Stimulated activated CD4-positive, alpha-beta T cell treated with anti-CD3 and anti-CD28 coated beads, Interleukin-1b, Interleukin-23, amount 100 ng/mL, for 4 hours (primary cell): Measurements from ENCODE around the gene ING3.

Experiments
- DNase-seq, 2 donors: peaks; one replicate each; pipeline ENCODE4 v3.0.0-alpha.2; 2020; ENCODE audit warnings: low read depth in 2 of 2

The ING3 gene

GRCh38 chr7:121026577-121027111 lies 76.1 kb downstream of the ING3 start:
- no peak for DNase-seq
